ENCODE data around the gene OR10G3.
A peak's percentile ranks its signal among the peaks of the same experiment; 100 is the strongest.

Gene OR10G3

DNA sequence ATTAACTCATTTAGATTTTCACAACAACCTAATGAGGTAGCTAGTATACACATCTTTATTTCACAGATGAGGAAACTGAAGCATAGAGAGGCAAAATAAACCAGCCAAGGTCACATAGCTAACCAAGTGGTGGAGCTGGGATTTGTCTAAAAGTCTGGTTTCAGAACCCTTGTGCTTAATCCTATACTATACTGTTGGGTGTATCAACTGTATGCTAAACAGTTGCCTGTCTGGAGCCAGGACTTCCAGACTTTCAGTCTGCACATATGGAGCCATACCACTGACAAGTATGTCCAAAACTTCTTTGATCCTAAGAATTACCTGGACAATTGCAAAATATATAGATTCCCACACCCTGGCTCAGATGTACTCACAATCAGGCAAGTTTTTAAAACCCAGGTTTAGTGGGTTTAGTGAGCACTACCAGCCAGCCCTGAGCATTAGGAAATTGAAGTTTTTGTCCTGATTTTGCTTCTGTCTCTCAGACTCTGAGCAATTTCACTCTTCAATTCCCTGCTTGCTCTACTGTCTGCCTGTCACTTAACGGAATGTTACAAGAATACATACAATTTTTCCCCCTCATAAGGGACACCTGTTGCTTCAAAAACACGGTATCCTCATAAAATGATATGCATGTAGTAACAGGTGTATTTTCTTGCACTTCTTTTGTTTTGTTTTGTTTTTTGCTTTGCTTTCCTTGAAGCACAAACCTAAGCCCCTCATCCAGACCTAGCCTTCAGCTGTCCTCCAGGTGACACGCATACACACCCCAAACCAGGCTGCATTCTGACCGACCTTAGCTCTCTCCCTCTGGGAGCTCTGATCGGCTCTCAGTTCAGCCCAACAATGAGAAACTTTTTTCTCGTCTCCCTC lies 44.1 kb downstream of the OR10G3 start:
- DNase-seq (ENCODE audit: low spot score): no peak

DNA sequence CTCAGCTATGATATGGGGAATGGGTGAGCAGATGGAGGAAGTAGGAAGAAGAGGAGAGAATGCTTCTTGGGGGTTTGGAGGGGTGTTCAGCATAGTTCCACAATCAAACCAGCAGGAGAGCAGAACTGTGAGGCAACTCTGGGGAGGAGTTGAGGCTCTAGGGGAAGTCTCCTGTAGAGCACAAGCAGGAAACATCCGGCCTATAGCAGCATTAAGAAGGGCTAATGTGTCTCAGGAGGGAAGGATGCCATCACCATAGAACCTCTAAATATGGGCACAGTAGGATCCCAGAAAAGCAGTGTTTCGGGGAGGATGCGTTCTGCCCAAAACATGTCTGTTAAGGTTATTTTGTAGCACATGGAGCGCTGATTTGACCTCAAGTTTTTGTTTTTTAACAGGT lies 45.3 kb downstream of the OR10G3 start:
- DNase-seq (ENCODE audit: low spot score): no peak

DNA sequence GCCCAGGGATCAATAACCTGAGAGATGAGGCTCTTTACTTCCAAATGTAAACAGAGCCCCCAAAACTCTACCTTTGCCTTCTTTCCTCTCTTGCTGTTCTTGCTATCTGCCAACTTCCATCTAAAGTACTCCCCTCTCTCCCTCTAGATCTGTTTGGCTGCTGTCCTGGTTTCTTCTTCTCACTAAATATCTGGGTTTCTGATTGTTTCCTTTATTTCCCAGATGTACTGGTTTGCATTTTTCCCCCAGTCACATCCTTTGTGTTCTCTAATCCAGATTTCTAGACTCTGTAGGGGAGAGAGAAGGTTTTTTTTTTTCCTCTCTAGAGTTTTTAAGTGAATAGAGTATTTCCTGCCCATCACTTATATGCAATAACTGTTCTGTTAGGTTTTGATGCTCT lies 46.6 kb downstream of the OR10G3 start:
- DNase-seq (ENCODE audit: low spot score): no peak

DNA sequence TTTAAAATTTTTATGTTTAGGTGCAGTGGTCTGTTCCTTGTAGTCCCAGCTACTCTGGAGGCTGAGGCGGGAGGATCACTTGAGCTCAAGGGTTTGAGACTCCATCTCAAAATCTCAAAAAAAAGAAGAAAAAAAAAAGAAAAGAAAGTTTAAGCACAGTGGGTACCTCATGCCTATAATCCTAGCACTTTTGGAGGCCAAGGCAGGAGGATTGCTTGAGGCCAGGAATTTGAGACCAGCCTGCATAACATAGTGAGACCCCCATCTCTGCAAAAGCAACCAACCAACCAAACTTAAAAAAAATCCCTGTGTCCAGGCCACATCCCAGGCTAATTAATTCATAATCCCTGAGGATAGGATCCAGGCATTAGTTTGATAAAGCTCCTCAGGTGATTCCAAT lies 50.4 kb downstream of the OR10G3 start:
- DNase-seq (ENCODE audit: low spot score): no peak

DNA sequence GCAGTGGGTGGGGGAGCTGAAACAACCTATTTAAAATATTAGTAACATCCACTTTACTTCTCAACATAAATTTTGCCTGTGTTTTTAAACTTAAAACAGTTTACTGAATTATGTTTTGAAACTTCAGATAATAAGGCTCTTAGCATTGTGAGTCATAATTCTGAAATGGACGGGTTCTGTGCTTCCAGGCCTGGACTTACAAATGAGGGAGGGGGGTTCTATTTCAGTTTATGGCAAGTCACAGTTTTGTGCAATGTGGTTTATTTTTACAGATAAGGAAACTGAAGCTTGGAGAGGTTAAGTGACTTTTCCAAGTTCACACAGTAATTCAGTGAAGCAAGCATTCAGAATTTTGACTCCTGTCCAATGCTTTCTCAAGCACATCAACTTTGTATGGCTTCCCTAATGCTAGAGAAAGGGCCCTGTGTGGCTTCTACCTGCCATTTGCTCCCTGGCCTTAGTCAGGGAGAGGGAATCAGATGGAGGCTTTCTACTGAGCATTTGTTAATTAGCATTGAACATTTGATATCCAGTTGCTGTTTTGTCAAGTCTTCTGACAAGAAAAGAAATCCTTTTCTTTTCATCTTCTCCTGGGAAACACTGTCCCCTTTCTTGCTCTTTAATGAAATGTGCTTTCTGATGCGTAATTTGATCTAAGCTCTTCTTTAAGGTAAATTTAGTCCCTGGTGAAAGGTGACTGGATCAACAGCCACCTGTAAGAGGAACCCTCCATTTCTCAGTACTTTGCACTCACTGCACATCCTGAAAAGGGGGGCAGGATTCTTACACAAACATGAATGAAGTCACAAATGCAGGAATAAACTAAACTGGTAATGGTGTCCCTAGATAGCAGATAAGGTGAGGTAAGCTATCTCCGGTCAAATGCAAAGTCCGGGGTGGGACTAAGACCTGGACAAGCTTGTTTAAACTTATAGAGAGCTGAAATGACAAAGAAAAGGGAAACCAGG lies 51.2 kb downstream of the OR10G3 start:
- DNase-seq (ENCODE audit: low spot score): no peak

DNA sequence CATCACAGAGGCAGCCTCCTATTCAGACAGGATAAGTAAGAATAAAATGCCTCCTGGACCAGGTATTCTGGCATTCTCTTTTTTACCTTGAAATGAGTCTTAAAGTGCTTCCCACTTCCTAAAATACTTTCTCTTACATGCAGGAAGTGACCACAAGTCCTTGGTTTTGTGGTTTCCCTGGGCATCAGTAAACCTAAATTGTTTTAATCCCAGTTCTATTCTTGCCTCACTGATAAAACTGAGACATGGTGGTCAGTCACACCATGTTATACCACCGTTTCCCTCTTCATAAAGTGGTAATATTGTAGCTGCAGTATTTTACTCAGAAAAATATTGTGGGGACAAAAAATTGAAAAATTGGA lies 52.6 kb downstream of the OR10G3 start:
- DNase-seq (ENCODE audit: low spot score): no peak

DNA sequence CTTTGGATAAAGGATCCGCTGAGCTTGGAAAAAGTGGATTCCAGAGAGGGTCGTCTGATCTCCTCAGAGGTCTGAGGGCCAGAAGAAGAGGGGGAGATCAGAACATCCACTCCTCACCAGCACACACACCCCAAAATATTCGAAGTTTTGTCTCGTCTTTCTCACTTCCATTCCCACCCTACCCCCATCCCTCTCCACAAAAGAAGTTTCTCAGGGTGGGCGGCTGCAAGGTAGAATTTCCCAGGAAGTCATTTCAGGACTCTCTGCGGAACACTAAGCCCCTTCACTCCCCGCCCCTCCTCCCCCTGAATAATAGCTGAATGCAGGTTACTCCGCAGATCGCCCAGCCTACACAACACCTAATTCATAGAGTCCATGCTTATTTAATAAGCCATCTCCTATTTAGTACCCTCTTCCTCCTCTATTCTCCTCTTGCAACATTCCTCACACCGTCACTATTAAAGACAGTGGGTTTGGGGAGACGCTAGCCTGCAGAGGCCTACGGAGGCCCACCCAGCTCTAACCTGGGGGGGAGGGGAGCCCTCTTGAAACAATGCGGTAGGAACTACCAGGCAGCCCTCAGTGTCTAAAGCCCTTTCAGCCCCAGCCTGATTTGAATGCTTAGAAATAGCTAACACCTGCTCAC lies 53.1 kb downstream of the OR10G3 start:
- DNase-seq (ENCODE audit: low spot score): no peak

DNA sequence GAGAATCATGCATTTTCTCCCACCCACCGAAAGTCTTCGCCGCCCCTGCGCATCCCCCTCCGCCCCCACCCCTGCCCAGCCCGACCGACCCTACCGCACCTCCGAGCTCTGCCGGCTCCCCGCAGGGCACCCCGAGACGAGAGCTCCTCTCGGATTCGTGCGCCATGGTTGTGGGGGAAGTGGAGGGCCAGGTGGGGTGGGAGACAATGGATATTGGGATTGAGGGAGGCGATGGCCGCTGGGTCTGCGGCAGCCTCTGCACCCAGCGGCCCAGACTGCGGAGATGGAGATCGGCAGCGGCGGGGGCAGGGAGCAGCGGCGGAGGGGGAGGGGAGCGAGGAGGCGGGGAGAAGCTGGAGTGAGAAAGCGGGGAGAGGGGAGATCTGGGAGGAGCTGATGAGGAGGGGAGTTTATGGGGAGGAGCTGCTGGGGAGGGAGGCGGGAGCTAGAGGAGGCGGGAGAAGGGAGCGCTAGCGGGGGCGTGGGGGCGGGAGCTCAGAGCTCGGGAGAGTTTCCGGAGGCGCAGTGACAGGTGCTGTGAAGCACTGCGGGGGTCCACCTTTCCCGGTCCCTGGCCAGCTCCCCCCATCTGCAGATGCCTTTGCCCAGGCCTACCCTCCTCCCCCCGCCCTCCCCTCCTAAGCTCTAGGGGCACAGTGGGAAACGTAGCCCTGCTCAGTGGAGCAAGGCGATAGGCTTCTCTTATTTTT lies 53.8 kb downstream of the OR10G3 start, which contains the start of gene SALL2:
TSS of gene SALL2 (minus strand) at position 385 of the 710 bp plus-strand sequence. CDS start at position 166, 219 bp downstream.
- DNase-seq (ENCODE audit: low spot score): peak; percentile 86

DNA sequence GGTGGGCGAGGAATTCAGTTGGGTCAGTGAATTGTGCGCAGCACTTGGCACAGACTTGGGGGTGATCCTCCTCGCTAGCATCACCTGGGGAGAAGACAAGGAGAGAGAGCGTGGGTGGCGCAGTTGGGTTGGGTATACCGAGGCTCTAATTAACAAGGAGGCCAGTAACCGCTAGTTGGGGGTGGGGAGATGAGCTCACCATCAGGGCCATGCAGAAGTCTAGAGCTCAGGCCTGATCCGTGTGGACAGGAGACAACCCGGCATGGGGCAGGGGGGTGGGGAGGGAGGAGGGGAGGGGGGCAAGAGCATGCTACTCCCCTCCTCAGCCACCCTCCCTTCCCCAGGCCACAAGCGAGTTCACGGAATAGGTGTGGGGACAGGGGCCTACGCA lies 54.3 kb downstream of the OR10G3 start:
- no peak for DNase-seq (ENCODE audit: low spot score)

DNA sequence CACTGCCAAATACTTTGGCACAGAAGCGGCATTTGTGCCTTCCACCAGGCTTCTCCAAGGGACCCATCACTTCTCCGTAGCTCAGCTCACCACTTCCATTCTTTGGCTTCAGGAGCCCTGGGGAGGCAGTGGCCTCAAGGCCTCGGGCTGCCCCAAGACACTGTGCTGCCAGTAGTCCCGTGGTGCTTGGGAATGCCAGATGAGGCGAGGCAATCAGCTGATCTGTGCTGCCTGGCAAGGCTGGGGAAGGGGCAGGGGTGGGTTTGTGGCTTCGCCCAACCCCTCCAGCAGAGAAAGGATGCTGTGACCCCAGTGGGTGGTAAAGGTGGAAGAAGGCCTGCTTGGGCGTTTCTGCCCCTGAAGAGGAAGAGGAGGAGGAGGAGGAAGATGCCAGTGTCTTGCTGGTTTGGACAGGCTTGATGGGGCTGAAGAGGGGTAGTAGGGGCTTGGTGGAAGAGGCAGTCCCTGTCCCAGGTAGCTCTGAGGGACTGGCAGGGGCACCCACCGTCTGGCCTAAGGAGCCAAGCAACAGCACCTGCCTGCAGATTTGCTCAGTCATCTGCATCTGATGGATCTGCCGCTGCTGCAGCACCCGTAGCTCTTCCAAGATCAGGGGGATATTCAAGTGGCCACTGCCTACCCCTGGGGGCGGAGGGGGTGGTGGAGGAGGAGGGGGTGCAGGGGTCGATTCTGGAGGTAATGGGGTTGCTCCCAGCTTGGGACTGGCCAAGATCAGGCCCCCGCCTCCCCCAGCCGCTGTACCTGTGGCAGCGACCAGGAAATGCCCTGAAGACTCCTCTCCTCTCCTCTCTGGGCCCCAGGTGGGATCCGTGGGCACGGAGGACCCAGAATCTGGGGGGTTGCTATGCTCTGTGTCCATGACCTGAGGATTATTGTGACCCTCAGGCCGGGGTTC lies 55.0 kb downstream of the OR10G3 start:
- no peak for DNase-seq (ENCODE audit: low spot score)

DNA sequence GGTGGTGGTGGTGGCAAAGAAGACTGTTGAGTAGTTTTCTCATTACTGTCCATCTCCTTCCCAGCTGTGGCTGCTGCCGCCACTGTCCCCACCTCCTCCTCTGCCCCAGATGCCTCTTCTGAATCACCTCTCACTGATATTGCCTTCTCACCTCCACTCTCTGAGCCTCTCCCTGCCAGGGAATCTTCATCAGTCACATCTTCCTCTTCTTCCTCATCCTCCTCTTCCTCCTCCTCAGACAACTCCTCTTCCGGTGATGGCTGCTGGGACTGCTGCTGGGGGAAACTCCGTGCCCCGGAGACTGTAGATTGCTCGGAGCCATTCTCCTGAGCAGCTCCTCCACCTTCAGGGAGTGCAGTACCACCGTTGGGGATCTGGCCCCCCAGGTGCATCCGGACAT lies 56.7 kb downstream of the OR10G3 start:
- no peak for DNase-seq (ENCODE audit: low spot score)

DNA sequence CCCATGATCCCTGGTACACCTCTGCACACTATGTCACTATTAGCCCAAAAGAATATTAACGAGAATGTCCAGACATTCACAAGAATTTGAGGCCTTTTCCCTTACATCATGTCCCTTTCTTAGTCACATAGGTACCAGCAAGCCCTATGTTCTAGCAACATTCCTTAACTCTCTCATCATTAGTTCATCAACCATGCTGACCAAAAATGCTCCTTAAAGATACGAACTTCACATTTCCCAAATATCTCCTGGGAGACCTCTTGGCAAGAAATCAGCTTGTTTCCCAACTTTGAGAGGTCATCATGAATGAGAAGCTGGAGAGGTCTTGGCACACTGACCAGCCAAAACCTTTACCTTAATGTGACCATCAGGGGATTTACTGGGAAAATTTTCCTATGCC lies 58.4 kb downstream of the OR10G3 start:
- DNase-seq (ENCODE audit: low spot score): no peak

DNA sequence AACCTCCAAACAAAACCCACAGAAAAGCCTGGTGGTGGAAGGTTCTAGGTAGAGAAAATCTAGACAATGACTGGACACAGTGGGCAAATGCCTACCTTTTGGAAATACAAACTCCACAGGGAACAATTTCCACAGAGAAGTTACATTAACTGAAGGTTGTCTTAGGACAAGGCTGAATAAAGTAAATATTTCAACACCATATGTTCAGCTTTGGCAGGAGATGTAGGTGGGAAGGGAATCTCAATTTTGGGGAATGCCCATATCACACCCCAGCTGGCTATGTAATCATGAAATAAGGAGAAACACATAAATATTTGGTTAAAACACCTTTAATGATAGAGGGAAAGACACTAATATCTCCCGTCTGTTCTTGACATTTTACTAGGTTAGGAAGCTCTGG lies 59.1 kb downstream of the OR10G3 start:
- no peak for DNase-seq (ENCODE audit: low spot score)

DNA sequence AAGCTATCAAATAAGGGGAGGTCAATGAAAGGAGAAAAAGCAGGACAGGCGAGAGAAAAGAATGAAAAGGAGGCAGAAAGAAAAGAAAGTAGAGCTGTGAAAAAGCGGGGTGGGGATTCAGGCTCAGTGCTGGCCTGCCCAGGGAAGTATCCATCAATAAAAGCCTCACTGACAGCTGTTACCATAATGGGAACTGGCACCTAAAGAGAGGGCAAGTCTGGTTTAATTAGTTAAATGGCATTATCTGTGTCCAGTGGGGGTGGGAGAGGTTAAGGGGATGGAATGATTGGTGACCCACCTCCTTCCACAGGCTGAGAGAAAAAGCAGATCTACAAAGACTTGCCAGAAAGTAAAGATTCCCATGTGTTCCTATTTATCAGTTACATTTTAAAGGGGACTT lies 61.2 kb downstream of the OR10G3 start:
- no peak for DNase-seq (ENCODE audit: low spot score)
